Left lung (tissue), 10 donors: ENCODE measurements around the gene MROH9. TPM values are rescaled to one million over a fixed set of nuclear protein-coding genes. Genes with fewer than 3 reads are reported as not detected.

Experiments
- ATAC-seq: fragments of 200-7000 bp; cut with Tn5 transposase; one replicate; pipeline ENCODE4 v1.9.1; 2020; ENCODE audit warnings: moderate library complexity
- DNase-seq, 4 donors: peaks; one replicate each; pipeline ENCODE4 v3.0.0-alpha.2; 2013 to 2020
- H3K27ac ChIP-seq, 2 donors: fragments of 200-600 bp; sonication (generic) in 1 of 2; one replicate each; pipeline versions ENCODE4 v1.5.0 to v1.8.0; 2020 to 2021
- H3K27me3 ChIP-seq, 2 donors: fragments of 200-600 bp; sonication (generic) in 1 of 2; one replicate each; pipeline versions ENCODE4 v1.5.0 to v1.8.0; 2020 to 2021
- H3K36me3 ChIP-seq, 2 donors: fragments of 200-600 bp; sonication (generic) in 1 of 2; one replicate each; pipeline versions ENCODE4 v1.5.0 to v1.8.0; 2020 to 2021
- H3K4me1 ChIP-seq, 2 donors: fragments of 200-600 bp; one replicate each; pipeline ENCODE4 v1.8.0; 2021
- H3K4me3 ChIP-seq, 2 donors: fragments of 200-600 bp; sonication (generic) in 1 of 2; one replicate each; pipeline versions ENCODE4 v1.5.0 to v1.8.0; 2020 to 2021; ENCODE audit warnings: mild to moderate bottlenecking in 1 of 2
- H3K9me3 ChIP-seq, 2 donors: fragments of 200-600 bp; sonication (generic) in 1 of 2; one replicate each; pipeline versions ENCODE4 v1.5.0 to v1.8.0; 2020 to 2021
- CTCF ChIP-seq, 2 donors: fragments of 200-600 bp; sonication (generic) in 1 of 2; IDR thresholded peaks; one replicate each; pipeline versions ENCODE4 v1.5.0 to v1.8.0; 2021; ENCODE audit warnings: antibody characterized with exemption in 2 of 2
- intact Hi-C, 2 donors: fragments of 100-400 bp; cut with DNase I; formaldehyde crosslinking; loops; one replicate each; pipeline versions ENCODE4 v1.11.2 to v1.14.2; 2022
- microRNA-seq, 2 donors: library from miRNA; unstranded; fragments of <30 nt; microRNA quantifications; one replicate each; pipeline ENCODE4, GENCODE V29; 2019
- polyA plus RNA-seq, 6 donors: library from polyadenylated mRNA; unstranded; fragments of 120-200 nt; gene quantifications; one replicate each; pipeline ENCODE4 v1.2.1, GENCODE V29; 2013; ENCODE audit not compliant: insufficient read length in 6 of 6
- total RNA-seq, 2 donors: library from RNA; stranded (reverse); fragmentation: NEBNext Ultra II Directional; extraction: Animal tissue kit (Norgen Biotek cat#: 25700); gene quantifications; one replicate each; pipeline ENCODE4 v1.2.1, GENCODE V29; 2021
- donor health status: DM: no; HTN: yes; CAD: no.
- donor health status: DM: no; HTN: no; CAD: no.

MROH9 gene
- total and polyA plus RNA-seq, 8 donors = 0.08 to 1.6 (median 0.84) TPM; not detected in 1

GRCh38 chr1:171107969-171108368 lies 172.6 kb downstream of the MROH9 start:
- Histone ChIP-seq H3K36me3 (no peaks in the 10 kb centered on the region), H3K27me3 (no peaks in the 10 kb centered on the region), H3K27ac (no peak overlapping the region), H3K4me3 (no peak overlapping the region), H3K4me1 (no peaks in the 10 kb centered on the region), H3K9me3 (no peaks in the 10 kb centered on the region)
- no peak for TF ChIP-seq CTCF (IDR thresholded peaks at IDR 0.05)
- DNase-seq (no peak), ATAC-seq (no peak)
- intact Hi-C loops = no loop called here

DNA sequence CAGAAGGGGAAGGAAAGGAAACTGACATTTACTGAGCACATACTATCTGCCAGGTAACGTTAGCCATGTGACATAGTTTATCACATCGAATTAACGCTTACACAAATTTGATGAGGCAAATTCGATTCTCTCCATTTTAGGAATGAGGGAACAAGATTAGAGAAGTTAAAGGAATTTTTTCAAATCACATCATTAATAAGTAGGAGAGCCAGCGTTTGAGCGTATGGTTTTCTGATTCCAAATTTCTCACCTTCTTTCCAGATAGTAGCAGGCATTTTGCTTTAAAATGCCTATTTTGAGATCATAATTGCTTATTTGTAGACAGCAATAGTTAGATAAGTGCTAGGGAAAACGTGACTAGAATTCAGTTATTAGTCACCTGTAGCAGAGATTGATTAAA lies 174.6 kb downstream of the MROH9 start:
- H3K9me3 ChIP-seq = no peaks in the 10 kb centered on the region
- TF ChIP-seq CTCF (IDR thresholded peaks at IDR 0.05) = no peak
- no peak for DNase-seq
- no peaks in the 10 kb centered on the region for H3K36me3 ChIP-seq
- H3K27me3 ChIP-seq = no peaks in the 10 kb centered on the region
- no peak for ATAC-seq
- H3K4me1 ChIP-seq = no peaks in the 10 kb centered on the region
- intact Hi-C loops = no loop called here
- no peak overlapping the region for H3K4me3 ChIP-seq
- H3K27ac ChIP-seq = no peak overlapping the region

GRCh38 chr1:171110621-171111326 lies 175.4 kb downstream of the MROH9 start:
- H3K4me1 ChIP-seq = no peaks in the 10 kb centered on the region
- H3K27me3 ChIP-seq = no peaks in the 10 kb centered on the region
- peak overlapping the region in 1 of 2 donors; percentile 40 for H3K27ac ChIP-seq
- DNase-seq = peak in 2 of 4 donors; percentile 86 to 90
- H3K36me3 ChIP-seq = no peaks in the 10 kb centered on the region
- H3K4me3 ChIP-seq = no peak overlapping the region
- TF ChIP-seq CTCF (IDR thresholded peaks at IDR 0.05) = no peak
- intact Hi-C loops = no loop called here
- ATAC-seq = peak; percentile 20
- H3K9me3 ChIP-seq = no peaks in the 10 kb centered on the region

GRCh38 chr1:171112119-171112518 lies 176.8 kb downstream of the MROH9 start:
- Histone ChIP-seq H3K9me3 (no peaks in the 10 kb centered on the region), H3K27me3 (no peaks in the 10 kb centered on the region), H3K27ac (no peak overlapping the region), H3K4me1 (no peaks in the 10 kb centered on the region), H3K4me3 (no peak overlapping the region), H3K36me3 (no peaks in the 10 kb centered on the region)
- no peak for TF ChIP-seq CTCF (IDR thresholded peaks at IDR 0.05)
- DNase-seq = no peak
- intact Hi-C loops = no loop called here
- no peak for ATAC-seq

- DNase-seq (no peak), ATAC-seq (no peak)
- Histone ChIP-seq H3K27ac (no peak overlapping the region), H3K36me3 (no peaks in the 10 kb centered on the region), H3K4me3 (no peak overlapping the region), H3K9me3 (no peaks in the 10 kb centered on the region), H3K27me3 (no peaks in the 10 kb centered on the region), H3K4me1 (no peaks in the 10 kb centered on the region)
- intact Hi-C loops = no loop called here
- no peak for TF ChIP-seq CTCF (IDR thresholded peaks at IDR 0.05)
Measured at GRCh38 chr1:171113382-171113781, 178.0 kb downstream of the MROH9 start.

Small RNA genes lying within 50 kb of the gene (microRNA-seq; reads per million reads assigned to microRNA genes)
- gene MIR1295A (0 reads per million in 2 donors), gene MIR1295B (0 reads per million in 2 donors)

Other genes with a start within 250 kb of the MROH9 start
- gene FMO3, start 155.4 kb downstream of the MROH9 start, total RNA-seq = 1 to 10 TPM; 2.4 to 5.4 TPM
- gene FMO3, start 155.4 kb downstream of the MROH9 start, polyA plus RNA-seq = 1 to 10 TPM in 5 of 6 donors, under 1 TPM in 1; 0.97 to 2.0 (median 1.6) TPM
- 10 to 100 TPM; 33.9 to 63.4 TPM for gene FMO2, start 249.8 kb downstream of the MROH9 start, total RNA-seq
- gene FMO2, start 249.8 kb downstream of the MROH9 start, polyA plus RNA-seq = 10 to 100 TPM; 13.7 to 31.0 (median 21.4) TPM